ENCODE results near the gene OR2T5.
"Not testable (repeated sequence)": the region's sequence is repeated elsewhere in the genome, so short reads cannot be mapped to it uniquely, and the experiment has no call there.

- TF ChIP-seq CTCF (conservative IDR thresholded peaks at IDR 0.05); EZH2 (IDR thresholded peaks at IDR 0.05; ENCODE audit: low read depth): not testable (repeated sequence)
Measured at GRCh38 chr1:248449821-248450465, 38.4 kb upstream of the OR2T5 start.

Measured in PC-9 (cell line).